ENCODE data around the gene PRPF40B.

The PRPF40B gene

GRCh38 chr12:49623142-49623904, at the start of gene PRPF40B:
TSS of gene PRPF40B (plus strand) at chr12:49623561. CDS start at chr12:49623591, 30 bp downstream.
- H3K9ac ChIP-seq (ENCODE audit: low read length), result peak within 1 kb of the TSS; percentile 72
- no peaks in the 10 kb centered on the region for H3F3A ChIP-seq (ENCODE audit: insufficient read depth, low read length)
- H3K27me3 ChIP-seq (ENCODE audit: insufficient read depth, low read length), result no peaks in the 10 kb centered on the region
- H3K4me1 ChIP-seq (ENCODE audit: insufficient read depth, low read length, severe bottlenecking), result peaks cover 17% of the 10 kb centered on the region
- H3K36me3 ChIP-seq (ENCODE audit: insufficient read depth, low read length), result no peaks in the 10 kb centered on the region
- no peaks in the 10 kb centered on the region for H3K79me2 ChIP-seq (ENCODE audit: insufficient read depth, low read length)
- no peaks in the 10 kb centered on the region for H4K20me1 ChIP-seq (ENCODE audit: insufficient read depth, low read length)
- H3K9me3 ChIP-seq (ENCODE audit: low read length), result no peaks in the 10 kb centered on the region
- peak within 1 kb of the TSS; percentile 89 for H3K4me2 ChIP-seq (ENCODE audit: low read length)
- H3K4me3 ChIP-seq (ENCODE audit: low read depth, low read length, poor library complexity, severe bottlenecking), result peak within 1 kb of the TSS; percentile 65
- H3K9me2 ChIP-seq (ENCODE audit: low read depth, low read length), result no peaks in the 10 kb centered on the region
- H2AFZ ChIP-seq (ENCODE audit: low read length), result 0 out of 2 replicates have a peak within 1 kb of the TSS, but pooled peaks have one; percentile 22
- peak within 1 kb of the TSS; percentile 58 for H3K27ac ChIP-seq (ENCODE audit: low read depth, low read length, poor library complexity, severe bottlenecking)
- TF ChIP-seq EZH2 (IDR thresholded peaks at IDR 0.05; ENCODE audit: borderline replicate concordance, low read length), result no peak
- peak; percentile 56 for TF ChIP-seq CTCF (IDR thresholded peaks at IDR 0.05; ENCODE audit: low read length)

- Histone ChIP-seq H3K9me3 (ENCODE audit: low read length) (no peaks in the 10 kb centered on the region), H3K4me1 (ENCODE audit: insufficient read depth, low read length, severe bottlenecking) (peaks cover 4% of the 10 kb centered on the region), H3K27ac (ENCODE audit: low read depth, low read length, poor library complexity, severe bottlenecking) (no peak overlapping the region), H3K4me3 (ENCODE audit: low read depth, low read length, poor library complexity, severe bottlenecking) (no peak overlapping the region), H3K79me2 (ENCODE audit: insufficient read depth, low read length) (no peaks in the 10 kb centered on the region), H3K36me3 (ENCODE audit: insufficient read depth, low read length) (peaks cover 37% of the 10 kb centered on the region), H3F3A (ENCODE audit: insufficient read depth, low read length) (no peaks in the 10 kb centered on the region), H4K20me1 (ENCODE audit: insufficient read depth, low read length) (no peaks in the 10 kb centered on the region), H3K9ac (ENCODE audit: low read length) (no peak overlapping the region), H3K4me2 (ENCODE audit: low read length) (no peak overlapping the region), H2AFZ (ENCODE audit: low read length) (no peak overlapping the region), H3K27me3 (ENCODE audit: insufficient read depth, low read length) (no peaks in the 10 kb centered on the region), H3K9me2 (ENCODE audit: low read depth, low read length) (no peaks in the 10 kb centered on the region)
- TF ChIP-seq CTCF (IDR thresholded peaks at IDR 0.05; ENCODE audit: low read length) (no peak), EZH2 (IDR thresholded peaks at IDR 0.05; ENCODE audit: borderline replicate concordance, low read length) (no peak)
These were observed 45.6 kb upstream of the PRPF40B start for GRCh38 chr12:49577589-49578315.

- H3K36me3 ChIP-seq (ENCODE audit: insufficient read depth, low read length), result peaks cover 29% of the 10 kb centered on the region
- H3K4me2 ChIP-seq (ENCODE audit: low read length), result no peak overlapping the region
- H3K4me3 ChIP-seq (ENCODE audit: low read depth, low read length, poor library complexity, severe bottlenecking), result no peak overlapping the region
- H3F3A ChIP-seq (ENCODE audit: insufficient read depth, low read length), result no peaks in the 10 kb centered on the region
- TF ChIP-seq CTCF (IDR thresholded peaks at IDR 0.05; ENCODE audit: low read length), result no peak
- no peak for TF ChIP-seq EZH2 (IDR thresholded peaks at IDR 0.05; ENCODE audit: borderline replicate concordance, low read length)
- no peaks in the 10 kb centered on the region for H3K9me3 ChIP-seq (ENCODE audit: low read length)
- no peaks in the 10 kb centered on the region for H3K27me3 ChIP-seq (ENCODE audit: insufficient read depth, low read length)
- no peak overlapping the region for H2AFZ ChIP-seq (ENCODE audit: low read length)
- H4K20me1 ChIP-seq (ENCODE audit: insufficient read depth, low read length), result no peaks in the 10 kb centered on the region
- H3K4me1 ChIP-seq (ENCODE audit: insufficient read depth, low read length, severe bottlenecking), result peaks cover 4% of the 10 kb centered on the region
- H3K9me2 ChIP-seq (ENCODE audit: low read depth, low read length), result no peaks in the 10 kb centered on the region
- H3K79me2 ChIP-seq (ENCODE audit: insufficient read depth, low read length), result no peaks in the 10 kb centered on the region
- no peak overlapping the region for H3K9ac ChIP-seq (ENCODE audit: low read length)
- no peak overlapping the region for H3K27ac ChIP-seq (ENCODE audit: low read depth, low read length, poor library complexity, severe bottlenecking)
These were observed 44.8 kb upstream of the PRPF40B start for GRCh38 chr12:49578471-49579112.
